Right lung (tissue), 10 donors: ENCODE data around the gene UBTFL1. TPM values are rescaled to one million over a fixed set of nuclear protein-coding genes. Genes with fewer than 3 reads are reported as not detected.
A peak's percentile ranks its signal among the peaks of the same experiment; 100 is the strongest.
"Not testable (repeated sequence)": the region's sequence is repeated elsewhere in the genome, so short reads cannot be mapped to it uniquely, and the experiment has no call there.

Experiments
- DNase-seq, 2 donors: peaks; one replicate each; pipeline ENCODE4 v3.0.0-alpha.2; 2013
- long read RNA-seq, 8 donors: transcript quantifications; one replicate each; lab custom pipeline, GENCODE V29; 2026
- polyA plus RNA-seq, 5 donors: library from polyadenylated mRNA; unstranded; fragments of 120-200 nt; gene quantifications; one replicate each; pipeline versions ENCODE4 v1.2.1 to v1.2.3, GENCODE V29; 2013; ENCODE audit warnings: inconsistent platforms in 1 of 5, low replicate concordance in 1 of 5; ENCODE audit not compliant: insufficient read length in 5 of 5, insufficient read depth in 1 of 5

The UBTFL1 gene
- polyA plus RNA-seq: not detected
- long read RNA-seq, donor 1: 0 reads
- long read RNA-seq, donor 2: 0 reads
- long read RNA-seq, donor 3: 0 reads
- long read RNA-seq, donor 4: 0 reads
- long read RNA-seq, donor 5: 0 reads
- long read RNA-seq, donor 6: 0 reads
- long read RNA-seq, donor 7: 0 reads
- long read RNA-seq, donor 8: 0 reads

GRCh38 chr11:90085650-90086049 is at the start of gene UBTFL1:
UBTFL1 (plus strand) TSS chr11:90085950; CDS start chr11:90085950, 0 bp downstream.
- DNase-seq: not testable (repeated sequence)

DNA sequence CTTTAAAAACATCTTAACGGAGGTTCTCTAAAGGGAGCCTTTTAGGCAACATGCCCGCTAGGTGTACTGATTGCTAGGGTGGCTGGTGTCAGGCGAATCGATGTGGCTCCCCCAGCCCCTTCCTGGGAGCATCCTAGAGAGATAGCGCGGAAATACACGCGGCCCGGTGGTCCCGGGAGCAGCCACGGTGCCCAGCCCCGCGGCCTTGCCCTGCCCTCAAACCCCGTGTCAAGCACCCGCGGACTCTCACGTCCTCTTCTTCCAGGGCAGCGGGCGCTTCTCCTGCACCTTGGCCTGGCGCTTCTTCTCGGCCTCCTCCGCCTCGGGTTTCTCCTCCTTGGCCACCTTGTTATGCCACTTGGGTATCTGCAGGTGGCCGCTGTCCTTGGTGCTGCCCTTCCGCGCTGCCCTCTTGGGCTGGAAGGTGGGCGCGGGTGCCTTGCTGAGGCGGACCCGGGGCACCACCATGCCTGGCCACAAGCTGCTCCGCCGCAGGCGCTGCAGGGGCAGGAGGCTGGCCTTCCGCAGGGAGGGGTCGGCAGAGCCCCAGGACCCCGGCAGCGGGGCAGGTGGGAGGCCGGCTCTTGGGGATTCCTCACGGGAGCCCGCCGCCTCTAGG is 34.0 kb upstream of the UBTFL1 start:
- DNase-seq: not testable (repeated sequence)

GRCh38 chr11:90052311-90052710 is 33.4 kb upstream of the UBTFL1 start:
- DNase-seq: not testable (repeated sequence)

GRCh38 chr11:90053545-90053944 is 32.2 kb upstream of the UBTFL1 start:
- DNase-seq: not testable (repeated sequence)

DNA sequence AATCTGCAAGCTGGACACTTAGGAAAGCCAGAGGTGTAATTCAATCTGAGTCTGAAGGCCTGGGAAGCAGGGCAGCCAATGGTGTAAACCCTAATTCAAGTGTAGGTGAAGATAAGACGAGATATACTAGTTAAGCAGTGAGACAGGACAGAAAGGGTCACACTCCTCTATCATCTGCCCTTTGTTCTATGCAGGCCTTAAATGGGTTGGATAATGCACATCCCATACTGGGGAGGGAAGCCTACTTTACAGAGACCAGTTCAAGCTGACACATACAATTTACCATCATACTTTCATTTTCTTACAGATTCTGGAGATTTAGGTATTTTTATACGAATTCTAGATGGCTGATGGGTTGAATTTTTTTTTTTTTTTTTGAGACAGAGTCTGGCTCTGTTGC is 3.0 kb downstream of the UBTFL1 start:
- DNase-seq: not testable (repeated sequence)

- DNase-seq: not testable (repeated sequence)
Measured at GRCh38 chr11:90095230-90095924, 9.6 kb downstream of the UBTFL1 start.

- not testable (repeated sequence) for DNase-seq
Measured at GRCh38 chr11:90098261-90098660, 12.5 kb downstream of the UBTFL1 start.

DNA sequence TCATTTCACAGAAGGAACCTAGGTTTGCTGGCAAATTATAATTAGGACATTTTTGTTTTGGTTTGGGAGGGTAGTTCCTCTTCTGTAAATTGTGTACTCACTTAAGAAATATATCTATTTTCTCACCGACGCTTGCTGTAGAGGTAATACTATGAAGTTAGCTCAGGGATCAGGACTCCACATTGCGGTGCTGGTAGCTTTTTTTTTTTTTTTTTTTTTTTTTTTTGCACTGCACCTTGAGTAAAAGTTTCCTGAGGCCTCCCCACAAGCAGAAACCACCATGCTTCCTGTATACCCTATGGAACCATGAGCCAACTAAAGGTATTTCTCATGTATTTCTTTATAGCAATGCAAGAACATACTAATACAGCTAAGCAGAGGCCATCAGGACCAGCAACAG is 14.7 kb downstream of the UBTFL1 start:
- DNase-seq: no peak

- DNase-seq: no peak
Measured at GRCh38 chr11:90113541-90113940, 27.8 kb downstream of the UBTFL1 start.

DNA sequence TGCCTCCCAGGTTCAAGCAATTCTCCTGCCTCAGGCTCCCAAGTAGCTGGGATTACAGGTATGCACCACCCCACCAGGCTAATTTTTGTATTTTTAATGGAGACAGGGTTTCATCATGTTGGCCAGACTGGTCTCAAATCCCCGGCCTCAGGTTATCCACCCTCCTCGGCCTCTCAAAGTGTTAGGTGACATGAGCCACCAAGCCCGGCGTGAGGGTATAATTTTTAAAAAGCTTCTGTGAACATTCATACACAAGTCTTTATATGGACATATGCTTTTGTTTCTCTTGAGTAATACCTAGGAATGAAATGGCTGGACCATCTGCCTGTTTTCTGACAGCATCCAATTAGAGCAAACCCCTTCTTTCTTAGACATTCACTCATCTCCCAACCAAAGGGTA is 34.4 kb downstream of the UBTFL1 start:
- no peak for DNase-seq

GRCh38 chr11:90124371-90124770 is 38.6 kb downstream of the UBTFL1 start:
- no peak for DNase-seq

- no peak for DNase-seq
Measured at GRCh38 chr11:90124946-90125345, 39.2 kb downstream of the UBTFL1 start.

DNA sequence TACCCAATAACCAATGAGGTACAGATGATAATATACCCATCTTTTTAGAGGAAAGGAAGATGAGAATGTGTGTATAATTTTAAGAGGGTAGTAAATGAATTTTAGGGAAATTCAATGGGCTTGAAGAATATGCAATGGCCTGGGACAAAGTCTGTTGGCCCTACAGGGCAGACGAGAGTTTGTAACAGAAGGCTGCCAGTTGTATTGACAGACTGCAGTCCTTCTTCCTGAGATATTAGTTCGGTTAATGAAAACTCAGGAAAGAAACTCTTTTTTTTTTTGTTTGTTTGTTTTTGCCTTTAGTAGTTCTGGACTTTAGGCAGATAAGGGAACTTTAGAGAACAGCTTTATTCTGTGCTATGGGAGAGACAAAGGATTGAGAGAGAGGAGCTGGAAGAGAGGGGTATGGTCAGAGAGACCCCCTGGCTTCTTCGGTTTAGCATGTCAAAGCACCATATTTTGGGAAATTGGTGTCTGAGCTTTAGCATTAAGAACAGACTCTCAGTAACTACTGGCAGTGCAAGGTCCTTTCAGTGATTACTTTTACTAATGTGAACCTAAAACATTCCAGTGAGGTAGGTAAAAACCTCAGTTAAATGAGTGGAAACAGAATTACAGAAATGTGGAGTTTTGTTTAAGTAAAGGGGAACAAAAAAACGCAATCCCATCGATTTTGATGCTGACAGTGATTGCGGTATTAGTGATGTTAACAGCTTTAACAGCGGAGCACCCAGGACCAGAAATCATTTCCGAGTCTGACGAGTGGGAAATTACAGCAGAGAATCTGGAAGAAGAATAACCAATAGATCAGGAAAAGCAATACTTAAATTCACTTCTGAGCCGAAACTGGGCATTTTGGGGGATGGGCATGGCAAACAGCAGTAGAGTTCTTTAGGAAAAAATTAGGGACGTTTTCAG is 48.1 kb downstream of the UBTFL1 start:
- peak in 1 of 2 donors; percentile 7 for DNase-seq

GRCh38 chr11:90134478-90135003 is 48.8 kb downstream of the UBTFL1 start, which contains the start of gene NAALAD2:
NAALAD2 (plus strand) TSS chr11:90134663; CDS start chr11:90134759, 96 bp downstream.
- peak; percentile 77 to 79 for DNase-seq

DNA sequence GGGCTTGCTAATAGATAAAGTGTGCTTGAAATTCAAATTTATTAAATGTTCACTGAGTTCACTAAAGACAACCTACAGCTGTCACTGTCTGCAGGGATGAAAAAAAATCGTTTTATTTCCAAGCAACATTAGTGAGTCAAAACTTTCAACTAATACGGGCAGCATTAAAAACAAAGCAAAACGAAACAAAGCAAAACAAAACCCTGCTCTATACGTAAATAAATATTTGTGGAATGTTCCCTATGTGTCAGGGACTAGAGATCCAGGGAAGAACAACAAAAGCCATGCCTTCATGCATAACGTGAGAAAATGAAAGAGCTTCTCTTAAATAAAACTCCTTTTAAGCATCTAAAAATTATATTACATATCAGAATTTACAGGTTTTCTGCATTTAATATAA is 49.3 kb downstream of the UBTFL1 start:
- no peak for DNase-seq

Other genes starting within 250 kb of the UBTFL1 start
- gene TRIM64B, start 207.5 kb upstream of the UBTFL1 start, polyA plus RNA-seq: under 1 TPM in 1 of 5 donors, not detected in 4; 0.07 TPM
- gene TRIM49D1, start 163.7 kb upstream of the UBTFL1 start, polyA plus RNA-seq: not detected
- not detected for gene TRIM49D2, start 161.9 kb upstream of the UBTFL1 start, polyA plus RNA-seq
- not detected for gene TRIM64, start 119.9 kb upstream of the UBTFL1 start, polyA plus RNA-seq
- gene TRIM49C, start 54.8 kb upstream of the UBTFL1 start, polyA plus RNA-seq: not detected
- gene NAALAD2, start 48.7 kb downstream of the UBTFL1 start, polyA plus RNA-seq: 10 to 100 TPM; 23.2 to 80.4 (median 48.0) TPM
- gene CHORDC1, start 137.1 kb downstream of the UBTFL1 start, polyA plus RNA-seq: 10 to 100 TPM; 45.1 to 65.8 (median 59.6) TPM